Peyer's patch (tissue), 4 donors: ENCODE results near the gene MSANTD2.

Experiments used
- POLR2A ChIP-seq, 2 donors: fragments of 450-650 bp; IDR thresholded peaks; one replicate each; pipeline ENCODE4 v1.5.1; 2017; ENCODE audit warnings: antibody characterized with exemption in 2 of 2, mild to moderate bottlenecking in 2 of 2, moderate library complexity in 2 of 2
- TF ChIP-seq, protein P1 (sequence below), 6 experiments: fragments of 450-650 bp in 4 of 6; fragments of 200-600 bp in 2 of 6; sonication (generic) in 1 of 6; IDR thresholded peaks; one replicate each; pipeline ENCODE4 v1.5.1; 2017 to 2019; ENCODE audit warnings: antibody characterized with exemption in 6 of 6, mild to moderate bottlenecking in 3 of 6, moderate library complexity in 1 of 6

DNA sequence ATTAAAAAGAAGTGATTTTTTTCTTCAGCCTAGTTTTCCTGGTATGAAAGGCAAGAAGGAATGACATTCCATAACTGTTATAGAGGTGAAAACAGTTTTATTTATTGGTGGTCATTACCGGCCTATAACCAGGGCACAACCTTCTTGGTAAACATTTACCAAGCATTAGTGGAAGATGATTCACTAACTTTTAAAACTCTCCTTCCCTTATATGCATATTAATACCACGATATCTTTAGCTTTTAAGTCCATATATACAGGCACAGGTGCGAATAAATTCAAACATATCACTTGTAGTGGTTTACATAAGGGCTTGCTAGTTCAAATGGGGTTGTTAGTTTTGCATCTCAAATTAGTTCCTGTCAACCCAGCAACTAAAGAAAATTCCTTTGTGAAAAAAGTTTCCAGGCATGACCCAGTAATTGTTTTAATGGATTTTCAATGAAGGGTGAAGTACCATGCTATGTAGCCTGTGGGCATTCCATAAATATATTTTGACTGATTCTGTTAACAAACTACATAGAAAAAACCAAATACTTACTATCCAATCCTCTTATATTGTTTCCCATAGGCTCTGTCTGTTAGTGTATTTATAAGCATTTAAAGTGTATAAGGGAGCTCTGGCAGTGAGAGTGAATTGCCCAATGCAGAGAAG, 34.4 kb upstream of the MSANTD2 start:
- TF ChIP-seq, protein P1, sequence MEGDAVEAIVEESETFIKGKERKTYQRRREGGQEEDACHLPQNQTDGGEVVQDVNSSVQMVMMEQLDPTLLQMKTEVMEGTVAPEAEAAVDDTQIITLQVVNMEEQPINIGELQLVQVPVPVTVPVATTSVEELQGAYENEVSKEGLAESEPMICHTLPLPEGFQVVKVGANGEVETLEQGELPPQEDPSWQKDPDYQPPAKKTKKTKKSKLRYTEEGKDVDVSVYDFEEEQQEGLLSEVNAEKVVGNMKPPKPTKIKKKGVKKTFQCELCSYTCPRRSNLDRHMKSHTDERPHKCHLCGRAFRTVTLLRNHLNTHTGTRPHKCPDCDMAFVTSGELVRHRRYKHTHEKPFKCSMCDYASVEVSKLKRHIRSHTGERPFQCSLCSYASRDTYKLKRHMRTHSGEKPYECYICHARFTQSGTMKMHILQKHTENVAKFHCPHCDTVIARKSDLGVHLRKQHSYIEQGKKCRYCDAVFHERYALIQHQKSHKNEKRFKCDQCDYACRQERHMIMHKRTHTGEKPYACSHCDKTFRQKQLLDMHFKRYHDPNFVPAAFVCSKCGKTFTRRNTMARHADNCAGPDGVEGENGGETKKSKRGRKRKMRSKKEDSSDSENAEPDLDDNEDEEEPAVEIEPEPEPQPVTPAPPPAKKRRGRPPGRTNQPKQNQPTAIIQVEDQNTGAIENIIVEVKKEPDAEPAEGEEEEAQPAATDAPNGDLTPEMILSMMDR (IDR thresholded peaks at IDR 0.05) = no peak
- no peak for TF ChIP-seq POLR2A (IDR thresholded peaks at IDR 0.05)
